CD14-positive monocyte (primary cell): ENCODE data around the gene NARS2. TPM values are rescaled to one million over a fixed set of nuclear protein-coding genes. Genes with fewer than 3 reads are reported as not detected.

Source experiments
- DNase-seq, 3 donors: peaks; one replicate each; pipeline ENCODE4 v3.0.0-alpha.2; 2011 to 2022
- H2AFZ ChIP-seq: 2 replicates; pipeline ENCODE4 v1.6.0; 2012; ENCODE audit warnings: mild to moderate bottlenecking, low read depth, low read length, inconsistent platforms; ENCODE audit not compliant: insufficient read depth, poor library complexity, severe bottlenecking
- H3K27ac ChIP-seq, 2 donors: 1 replicate in 1 of 2; 2 replicates in 1 of 2; pipeline ENCODE4 v1.5.1; 2012 to 2013; ENCODE audit warnings: low read length in 2 of 2, control low read depth in 1 of 2, inconsistent platforms in 1 of 2, low read depth in 1 of 2, mild to moderate bottlenecking in 1 of 2
- H3K27me3 ChIP-seq, 2 donors: one replicate each; pipeline versions ENCODE4 v1.6.0 to v1.6.1; 2011 to 2013; ENCODE audit warnings: low read length in 2 of 2; ENCODE audit not compliant: control insufficient read depth in 2 of 2, insufficient read depth in 2 of 2
- H3K36me3 ChIP-seq, 2 donors: replicated peaks in 1 of 2; 1 replicate in 1 of 2; 2 replicates in 1 of 2; pipeline versions ENCODE4 v1.5.1 to v1.6.1; 2012 to 2013; ENCODE audit warnings: low read length in 2 of 2, control low read depth in 1 of 2, inconsistent platforms in 1 of 2, mild to moderate bottlenecking in 1 of 2; ENCODE audit not compliant: insufficient read depth in 2 of 2, control insufficient read depth in 1 of 2
- H3K4me1 ChIP-seq, 2 donors: 1 replicate in 1 of 2; 2 replicates in 1 of 2; pipeline versions ENCODE4 v1.5.1 to v1.6.1; 2012 to 2013; ENCODE audit warnings: low read length in 2 of 2, control low read depth in 1 of 2, inconsistent platforms in 1 of 2, mild to moderate bottlenecking in 1 of 2, moderate library complexity in 1 of 2; ENCODE audit not compliant: insufficient read depth in 2 of 2, control insufficient read depth in 1 of 2
- H3K4me2 ChIP-seq: replicated peaks from 2 replicates; pipeline ENCODE3; 2012; ENCODE audit warnings: low read length, moderate library complexity, mild to moderate bottlenecking; ENCODE audit not compliant: poor library complexity, severe bottlenecking; ENCODE audit errors: extremely low read depth
- H3K4me3 ChIP-seq, 3 experiments: fragments of 200-600 bp in 1 of 3; sonication (generic) in 1 of 3; replicated peaks in 1 of 3; 1 replicate in 2 of 3; 2 replicates in 1 of 3; pipeline ENCODE4 v1.5.1; 2011 to 2013; ENCODE audit warnings: low read length in 3 of 3, mild to moderate bottlenecking in 3 of 3, control low read depth in 2 of 3, low read depth in 2 of 3, inconsistent platforms in 1 of 3, moderate library complexity in 1 of 3
- H3K79me2 ChIP-seq: 2 replicates; pipeline ENCODE4 v1.6.0; 2012; ENCODE audit warnings: mild to moderate bottlenecking, control low read depth, inconsistent platforms, low read length, moderate library complexity; ENCODE audit not compliant: insufficient read depth
- H3K9ac ChIP-seq: 2 replicates; pipeline ENCODE4 v1.6.0; 2017; ENCODE audit warnings: low read length, mild to moderate bottlenecking; ENCODE audit not compliant: insufficient read depth, poor library complexity, severe bottlenecking
- H3K9me3 ChIP-seq, 2 donors: replicated peaks in 1 of 2; 1 replicate in 1 of 2; 2 replicates in 1 of 2; pipeline versions ENCODE4 v1.5.1 to v1.6.1; 2012 to 2013; ENCODE audit warnings: low read length in 2 of 2, control low read depth in 1 of 2; ENCODE audit not compliant: control insufficient read depth in 1 of 2, insufficient read depth in 1 of 2
- H4K20me1 ChIP-seq: 2 replicates; pipeline ENCODE4 v1.6.0; 2012; ENCODE audit warnings: mild to moderate bottlenecking, low read length, control low read depth, moderate library complexity; ENCODE audit not compliant: insufficient read depth
- H3K27ac Mint-ChIP-seq, 7 donors: one replicate each; pipeline ENCODE4 v1.8.0; 2020; ENCODE audit warnings: mild to moderate bottlenecking in 7 of 7, mixed read lengths in 7 of 7, moderate library complexity in 6 of 7, inconsistent platforms in 2 of 7
- H3K27me3 Mint-ChIP-seq, 3 donors: one replicate each; pipeline ENCODE4 v1.8.0; 2021 to 2022; ENCODE audit warnings: low read depth in 3 of 3, mild to moderate bottlenecking in 3 of 3, mixed read lengths in 3 of 3, moderate library complexity in 3 of 3, inconsistent platforms in 1 of 3
- H3K36me3 Mint-ChIP-seq, 2 donors: one replicate each; pipeline ENCODE4 v1.8.0; 2020; ENCODE audit warnings: mixed read lengths in 2 of 2, inconsistent platforms in 1 of 2, mild to moderate bottlenecking in 1 of 2
- H3K4me1 Mint-ChIP-seq: one replicate; pipeline ENCODE4 v1.8.0; 2020; ENCODE audit warnings: mild to moderate bottlenecking, mixed read lengths
- H3K4me3 Mint-ChIP-seq, 2 donors: one replicate each; pipeline ENCODE4 v1.8.0; 2020; ENCODE audit warnings: mild to moderate bottlenecking in 2 of 2, mixed read lengths in 2 of 2, moderate library complexity in 1 of 2
- H3K9me3 Mint-ChIP-seq, 7 donors: one replicate each; pipeline ENCODE4 v1.8.0; 2020 to 2022; ENCODE audit warnings: mixed read lengths in 7 of 7, mild to moderate bottlenecking in 6 of 7, moderate library complexity in 6 of 7, inconsistent platforms in 2 of 7
- WGBS: methylation state at CpG from one replicate; pipeline ENCODE4 v1.1.5; 2013; ENCODE audit warnings: missing lambda C conversion rate; ENCODE audit not compliant: insufficient coverage; 5-methylcytosine and 5-hydroxymethylcytosine counted together
- intact Hi-C, 2 donors: fragments of 100-400 bp; cut with micrococcal nuclease; formaldehyde crosslinking; loops; one replicate each; pipeline versions ENCODE4 v1.15.0 to v1.15.1; 2023
- polyA plus RNA-seq, 3 donors: library from polyadenylated mRNA; depleted of rRNA in 1 of 3; unstranded in 2 of 3; stranded (reverse) in 1 of 3; fragments of 300-500 nt in 2 of 3; fragments of >200 nt in 1 of 3; fragmentation: Illumina TruSeq in 2 of 3; gene quantifications; 1 replicate in 2 of 3; 2 replicates in 1 of 3; pipeline ENCODE4 v1.2.3, GENCODE V29; 2012 to 2021
- TF ChIP-seq, protein P1 (sequence below): fragments of 200-600 bp; IDR thresholded peaks from one replicate; pipeline ENCODE4 v1.8.0; 2022; ENCODE audit warnings: antibody characterized with exemption, mild to moderate bottlenecking

The NARS2 gene
- polyA plus RNA-seq, 3 donors = 4.3 to 6.6 (median 4.9) TPM

DNA sequence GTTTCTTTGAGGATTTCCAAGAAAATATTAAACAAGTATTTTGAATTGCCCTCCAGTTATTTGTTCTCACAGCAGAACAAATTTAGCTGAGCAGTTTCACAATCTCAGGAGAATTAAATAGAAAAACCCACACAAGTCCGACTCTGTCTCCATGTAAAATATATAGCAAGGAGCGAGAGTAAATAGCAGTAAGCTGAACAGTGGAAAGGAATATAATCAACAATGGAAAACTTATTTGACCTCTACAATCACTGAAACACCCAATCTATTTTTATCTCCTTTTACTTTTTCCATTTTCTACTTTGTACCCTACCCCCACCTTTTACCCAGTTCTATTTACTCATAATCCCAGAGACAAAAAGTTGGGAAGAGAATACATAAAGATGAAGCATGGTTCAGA is 34.4 kb downstream of the NARS2 start:
- WGBS = no CpG with 5 or more reads among the region's 2 CpGs
- no peak overlapping the region for H2AFZ ChIP-seq
- DNase-seq = no peak
- Mint-ChIP-seq H3K4me3 (no peak overlapping the region), H3K36me3 (peaks cover 15 to 19% of the 10 kb centered on the region in 2 donors), H3K27ac (no peak overlapping the region), H3K9me3 (no peaks in the 10 kb centered on the region), H3K27me3 (peaks cover 0 to 2% (median 0%) of the 10 kb centered on the region in 3 donors), H3K4me1 (no peaks in the 10 kb centered on the region)
- H4K20me1 ChIP-seq = no peaks in the 10 kb centered on the region
- TF ChIP-seq, protein P1, sequence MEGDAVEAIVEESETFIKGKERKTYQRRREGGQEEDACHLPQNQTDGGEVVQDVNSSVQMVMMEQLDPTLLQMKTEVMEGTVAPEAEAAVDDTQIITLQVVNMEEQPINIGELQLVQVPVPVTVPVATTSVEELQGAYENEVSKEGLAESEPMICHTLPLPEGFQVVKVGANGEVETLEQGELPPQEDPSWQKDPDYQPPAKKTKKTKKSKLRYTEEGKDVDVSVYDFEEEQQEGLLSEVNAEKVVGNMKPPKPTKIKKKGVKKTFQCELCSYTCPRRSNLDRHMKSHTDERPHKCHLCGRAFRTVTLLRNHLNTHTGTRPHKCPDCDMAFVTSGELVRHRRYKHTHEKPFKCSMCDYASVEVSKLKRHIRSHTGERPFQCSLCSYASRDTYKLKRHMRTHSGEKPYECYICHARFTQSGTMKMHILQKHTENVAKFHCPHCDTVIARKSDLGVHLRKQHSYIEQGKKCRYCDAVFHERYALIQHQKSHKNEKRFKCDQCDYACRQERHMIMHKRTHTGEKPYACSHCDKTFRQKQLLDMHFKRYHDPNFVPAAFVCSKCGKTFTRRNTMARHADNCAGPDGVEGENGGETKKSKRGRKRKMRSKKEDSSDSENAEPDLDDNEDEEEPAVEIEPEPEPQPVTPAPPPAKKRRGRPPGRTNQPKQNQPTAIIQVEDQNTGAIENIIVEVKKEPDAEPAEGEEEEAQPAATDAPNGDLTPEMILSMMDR = no peak
- no peak overlapping the region for H3K9ac ChIP-seq
- no peak overlapping the region for H3K27ac ChIP-seq
- H3K79me2 ChIP-seq = no peaks in the 10 kb centered on the region
- H3K4me2 ChIP-seq = no peak overlapping the region
- H3K36me3 ChIP-seq = peaks cover 0 to 15% of the 10 kb centered on the region in 2 donors
- no peak overlapping the region for H3K4me3 ChIP-seq
- no peaks in the 10 kb centered on the region for H3K9me3 ChIP-seq
- H3K4me1 ChIP-seq = no peaks in the 10 kb centered on the region
- intact Hi-C loops = no loop called here
- H3K27me3 ChIP-seq = no peaks in the 10 kb centered on the region

DNA sequence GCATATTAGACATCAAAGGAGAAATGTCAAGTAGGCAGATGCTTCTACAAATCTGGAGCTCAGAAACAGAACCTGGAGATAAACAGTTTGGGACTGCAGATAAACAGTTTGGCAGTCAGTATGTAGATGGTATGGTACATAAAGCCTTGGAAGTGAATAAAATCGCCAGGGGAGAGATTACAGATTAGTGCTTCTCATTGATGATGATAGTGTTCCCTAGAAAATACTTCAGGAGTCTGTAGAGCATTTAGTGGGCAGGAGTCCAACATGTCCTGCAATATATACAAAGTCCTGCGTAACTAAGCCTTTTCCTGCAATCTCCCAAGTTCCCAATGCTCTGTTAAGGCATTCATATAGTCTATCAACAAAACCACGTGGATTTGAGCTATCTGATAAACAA is 35.2 kb downstream of the NARS2 start:
- Histone ChIP-seq H3K4me1 (no peaks in the 10 kb centered on the region), H3K9me3 (no peaks in the 10 kb centered on the region), H3K4me2 (no peak overlapping the region), H3K79me2 (no peaks in the 10 kb centered on the region), H3K27ac (no peak overlapping the region), H3K36me3 (peaks cover 0 to 15% of the 10 kb centered on the region in 2 donors), H3K9ac (no peak overlapping the region), H3K27me3 (no peaks in the 10 kb centered on the region), H3K4me3 (no peak overlapping the region), H4K20me1 (no peaks in the 10 kb centered on the region), H2AFZ (no peak overlapping the region)
- no peaks in the 10 kb centered on the region for H3K9me3 Mint-ChIP-seq
- H3K4me3 Mint-ChIP-seq = no peak overlapping the region
- peaks cover 0 to 2% (median 0%) of the 10 kb centered on the region in 3 donors for H3K27me3 Mint-ChIP-seq
- peaks cover 15 to 17% of the 10 kb centered on the region in 2 donors for H3K36me3 Mint-ChIP-seq
- no peaks in the 10 kb centered on the region for H3K4me1 Mint-ChIP-seq
- H3K27ac Mint-ChIP-seq = no peak overlapping the region
- 60% methylated on average over 1 of the region's 3 CpGs for WGBS
- DNase-seq = no peak
- TF ChIP-seq, protein P1 = no peak
- intact Hi-C loops = no loop called here
